Kidney glomerular epithelial cell (primary cell): ENCODE measurements around the gene CIRBP.

Experiments used
- DNase-seq: peaks from one replicate; lab custom pipeline; 2025; lab: John Stamatoyannopoulos, UW

The CIRBP gene

DNA sequence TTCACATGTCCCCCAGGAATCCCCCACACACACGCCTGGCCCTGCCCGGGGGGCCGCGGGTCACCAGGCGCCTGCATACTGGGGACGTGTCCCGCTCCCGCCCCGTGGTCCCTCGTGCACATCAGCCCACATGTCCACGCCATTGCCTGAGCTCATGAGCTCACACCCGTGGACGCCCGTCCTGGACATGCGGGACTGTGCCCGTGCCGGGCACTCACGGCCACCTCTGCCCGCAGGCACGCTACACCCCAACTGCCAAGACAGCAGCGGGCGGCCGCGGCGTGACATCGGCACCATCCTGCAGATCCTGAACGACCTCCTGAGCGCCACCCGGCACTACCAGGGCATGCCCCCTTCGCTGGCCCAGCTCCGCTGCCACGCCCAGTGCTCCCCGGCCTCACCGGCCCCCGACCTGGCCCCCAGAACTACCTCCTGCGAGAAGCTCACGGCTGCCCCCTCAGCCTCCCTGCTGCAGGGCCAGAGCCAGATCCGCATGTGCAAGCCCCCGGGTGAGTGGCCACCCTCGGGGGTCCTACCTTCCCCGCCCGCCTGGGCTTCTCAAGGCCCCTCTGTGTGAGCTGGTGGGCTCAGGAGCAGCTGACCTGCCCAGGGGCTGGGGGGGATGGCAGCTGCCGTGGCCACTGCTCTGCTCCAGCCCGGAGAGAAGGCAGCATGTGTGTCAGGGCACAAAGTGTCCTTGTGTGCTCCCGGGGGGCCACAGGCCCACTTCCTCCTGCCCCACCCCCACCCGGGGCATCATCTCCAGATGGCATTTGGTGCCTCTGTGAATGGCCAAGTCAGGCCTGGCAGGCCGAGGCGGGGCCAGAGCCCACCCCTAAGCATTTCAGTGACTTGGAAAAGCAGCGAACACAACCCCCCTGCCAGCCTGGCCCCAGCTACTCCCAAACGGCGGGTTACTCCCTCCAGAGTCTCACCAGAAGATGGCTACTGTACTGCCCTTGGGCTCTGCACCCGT lies 13.7 kb upstream of the CIRBP start:
- DNase-seq, result no peak

- no peak for DNase-seq
Observed at GRCh38 chr19:1256646-1257474, 12.3 kb upstream of the CIRBP start.

- DNase-seq, result no peak
Observed at GRCh38 chr19:1257475-1258162, 11.5 kb upstream of the CIRBP start.

GRCh38 chr19:1258163-1258492 lies 11.0 kb upstream of the CIRBP start:
- no peak for DNase-seq

- no peak for DNase-seq
Observed at GRCh38 chr19:1258707-1259205, 10.4 kb upstream of the CIRBP start.

- no peak for DNase-seq
Observed at GRCh38 chr19:1259206-1259875, 9.8 kb upstream of the CIRBP start.

DNA sequence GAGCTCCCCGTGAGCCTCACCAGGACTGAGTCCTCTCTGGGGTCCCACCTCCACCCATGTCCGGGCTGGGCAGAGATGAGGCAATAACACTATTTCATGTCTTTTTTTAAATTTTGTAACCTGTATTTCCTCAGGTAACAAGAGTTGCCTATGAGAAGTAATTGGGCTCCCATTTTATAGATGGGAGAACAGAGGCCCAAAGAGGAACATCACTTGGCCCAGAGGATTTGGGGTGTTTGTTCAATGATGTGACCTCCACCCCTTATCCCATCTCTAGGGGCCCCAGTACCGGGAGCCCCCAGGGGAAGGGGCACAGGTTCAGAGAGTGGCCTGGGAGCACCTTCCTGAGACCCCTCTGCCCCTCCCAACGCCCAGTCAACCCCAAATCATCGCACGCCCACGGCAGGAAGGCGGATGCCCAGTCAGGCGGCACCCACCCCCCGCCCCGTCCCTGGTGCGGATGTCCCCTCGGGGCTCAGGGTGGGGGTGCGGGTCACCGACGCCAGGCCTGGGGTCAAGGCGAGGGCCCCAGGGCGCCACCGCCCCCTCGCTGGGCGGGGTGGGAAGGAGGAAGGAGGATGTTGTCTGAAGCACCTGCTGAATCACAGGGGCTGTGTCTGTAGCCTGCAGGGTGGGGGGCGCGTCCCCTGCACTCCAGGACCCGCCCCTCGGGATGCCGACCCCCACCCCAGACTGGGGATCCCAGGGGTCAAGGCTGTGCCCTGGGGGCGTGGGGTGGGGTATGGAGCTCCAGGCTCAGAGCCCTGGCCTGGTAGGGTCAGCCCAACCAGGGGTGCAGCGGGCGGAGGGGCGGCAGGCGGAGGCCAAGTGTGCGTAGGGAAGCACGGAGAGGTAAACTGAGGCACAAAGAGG lies 9.0 kb upstream of the CIRBP start:
- no peak for DNase-seq

DNA sequence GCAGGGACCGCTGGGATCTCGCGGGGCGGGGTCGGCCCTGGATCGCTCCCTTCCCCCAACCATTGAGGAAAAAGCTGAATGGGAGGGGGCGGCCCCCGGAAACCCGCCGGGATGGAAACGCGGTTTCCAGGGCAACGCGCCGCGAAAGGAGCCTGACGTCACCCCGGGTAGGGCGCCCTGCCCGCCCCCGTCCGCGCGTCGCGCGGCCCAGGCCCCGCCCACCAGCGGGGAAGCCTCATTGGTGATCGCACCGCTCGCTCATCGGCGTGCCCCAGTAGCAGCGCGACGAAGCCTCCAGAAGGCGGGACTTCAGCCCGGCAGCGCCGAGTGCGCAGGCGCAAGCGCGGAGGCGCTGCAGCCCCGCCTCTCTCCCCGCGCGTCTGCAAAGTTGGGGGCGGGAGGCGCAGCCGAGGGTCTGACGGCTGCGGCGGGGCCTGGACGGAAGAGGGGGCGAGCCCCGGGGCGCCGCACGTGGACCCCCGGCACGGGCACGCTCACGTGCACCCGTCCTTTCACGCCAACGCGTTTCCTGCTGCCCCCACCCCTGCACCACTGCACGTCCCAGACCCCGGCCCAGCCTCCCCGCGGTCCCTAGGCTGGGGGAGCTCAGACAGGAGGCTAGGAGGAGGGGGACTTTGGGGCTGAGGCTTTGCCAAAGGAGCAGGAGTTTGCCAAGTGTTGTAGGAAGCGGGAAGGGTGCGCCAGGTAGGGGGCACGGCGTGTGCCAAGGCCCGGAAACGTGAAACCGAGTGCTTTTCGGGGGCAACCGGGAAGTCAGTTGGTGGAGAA lies 8.2 kb upstream of the CIRBP start:
- DNase-seq, result peak; percentile 90

DNA sequence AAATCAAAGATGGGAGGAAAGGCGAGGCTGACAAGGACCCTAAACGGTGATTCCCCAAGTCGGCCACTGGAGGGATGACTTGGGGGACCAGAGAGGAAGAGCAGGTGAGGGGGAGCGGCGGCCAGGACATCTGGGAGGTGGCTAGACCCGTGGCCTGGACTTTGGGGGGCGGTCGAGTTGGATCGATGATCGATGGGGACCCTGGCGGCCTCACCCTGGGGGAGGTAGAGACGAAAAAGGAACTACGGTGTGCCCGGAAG lies 7.7 kb upstream of the CIRBP start:
- peak; percentile 48 for DNase-seq

DNA sequence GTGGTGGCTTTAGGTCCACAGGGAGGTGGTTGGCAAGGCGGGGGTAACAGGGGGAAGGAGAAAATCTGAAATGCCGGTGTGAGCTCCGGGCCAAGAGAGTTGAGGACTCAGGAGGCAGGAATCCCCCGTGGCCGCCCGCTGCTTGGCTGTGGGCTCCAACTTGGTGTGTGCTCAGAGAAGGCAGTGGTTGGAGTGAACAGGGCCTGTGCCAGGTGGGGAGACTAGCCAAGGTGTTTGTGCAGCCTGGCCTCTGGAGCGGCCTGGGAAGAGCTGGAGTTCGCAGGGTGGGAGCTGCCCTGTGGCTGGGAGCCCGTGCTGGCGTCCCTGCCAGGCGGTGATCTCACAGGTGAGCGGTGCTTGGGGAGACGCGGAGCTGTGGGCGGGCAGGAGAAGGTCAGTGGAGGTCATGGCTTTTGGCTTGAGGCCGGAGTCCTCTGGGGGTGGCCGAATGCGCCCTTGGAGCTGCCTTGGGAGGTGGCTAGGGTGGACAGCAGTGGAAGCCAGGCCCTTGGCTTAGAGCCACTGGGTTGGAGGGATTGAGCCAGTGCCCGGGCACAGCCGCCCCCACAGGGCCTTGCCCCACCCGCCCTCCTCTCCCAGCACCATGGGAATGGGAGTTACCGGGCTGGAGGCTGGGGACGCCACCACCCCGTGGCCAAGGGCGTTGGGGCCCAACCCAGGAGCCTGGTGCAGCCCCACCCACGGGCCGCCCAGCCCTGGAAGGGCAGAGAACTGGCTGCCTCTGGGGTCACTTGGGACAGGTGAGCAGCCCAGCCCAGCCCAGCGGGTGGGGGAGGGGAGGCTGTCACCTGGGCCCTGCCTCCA lies 7.1 kb upstream of the CIRBP start:
- DNase-seq, result peak; percentile 67

DNA sequence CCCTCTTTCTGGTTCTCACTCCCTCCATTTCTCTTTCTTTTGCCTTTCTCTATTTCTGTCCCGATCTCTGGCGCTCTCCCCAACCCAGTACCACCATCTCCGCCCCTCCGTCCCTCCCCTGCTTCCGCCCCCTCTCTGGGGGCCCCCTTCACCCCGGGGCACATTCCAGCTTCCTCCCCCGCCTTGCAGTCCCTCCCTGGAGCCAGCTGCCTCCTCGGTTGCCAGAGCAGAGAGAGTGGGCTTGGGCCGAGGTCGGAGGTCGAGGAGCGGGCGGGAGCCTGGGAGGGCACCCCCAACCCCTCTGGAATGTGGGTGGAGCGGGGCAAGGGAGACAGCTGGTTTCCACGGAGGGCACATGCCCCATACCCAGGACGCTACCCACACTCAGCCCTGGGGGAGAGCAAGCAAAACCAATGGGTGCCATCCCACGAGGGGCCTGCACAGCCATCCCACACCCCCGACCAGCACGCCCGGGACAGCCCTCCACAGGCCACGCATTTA lies 6.5 kb upstream of the CIRBP start:
- peak; percentile 53 for DNase-seq

DNA sequence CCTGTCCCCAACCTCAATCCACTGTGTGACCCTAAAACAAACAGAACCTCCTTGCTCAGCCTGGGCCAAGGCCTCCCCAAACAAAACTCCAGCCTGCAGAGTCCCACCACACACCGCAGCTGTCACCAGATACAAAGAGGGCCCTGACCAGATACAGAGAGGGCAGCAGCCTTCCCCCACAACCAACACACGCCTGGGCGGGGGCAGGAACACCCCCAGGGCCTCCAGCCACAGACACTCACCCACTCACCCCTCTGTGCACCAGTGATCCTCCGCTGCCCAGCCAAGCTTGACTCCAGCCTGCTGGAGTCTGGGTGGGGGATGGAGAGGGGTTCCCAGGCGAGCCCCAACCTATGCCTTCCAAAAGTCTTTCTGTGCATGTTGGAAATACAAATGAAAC lies 5.9 kb upstream of the CIRBP start:
- peak; percentile 34 for DNase-seq

GRCh38 chr19:1264801-1265614 lies 4.1 kb upstream of the CIRBP start:
- DNase-seq, result peak; percentile 37

DNA sequence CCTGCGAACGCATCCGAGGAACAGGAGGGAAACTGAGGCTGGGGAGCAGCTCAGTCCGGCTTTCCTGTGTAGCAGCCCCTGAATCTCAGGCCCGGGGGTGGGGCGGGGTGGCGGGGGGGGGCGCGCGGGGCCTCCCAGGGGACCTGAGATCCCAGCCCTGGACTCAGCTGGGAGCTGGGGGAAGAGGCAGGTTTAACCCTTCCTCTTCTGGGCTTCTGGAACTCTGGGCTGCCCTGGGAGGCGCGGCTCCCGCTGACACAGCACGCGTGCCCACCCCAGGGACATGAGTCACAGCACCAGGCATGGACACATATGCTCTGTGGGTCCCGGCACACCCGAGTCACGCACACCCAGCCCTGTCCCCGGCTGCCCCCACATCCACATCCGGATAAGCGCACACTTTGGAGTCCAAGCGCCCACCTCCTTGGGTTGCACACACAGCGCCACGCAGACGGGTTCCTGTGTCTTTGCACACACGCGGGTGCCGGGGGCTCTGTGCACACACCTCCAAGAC lies 3.5 kb upstream of the CIRBP start:
- DNase-seq, result no peak

DNA sequence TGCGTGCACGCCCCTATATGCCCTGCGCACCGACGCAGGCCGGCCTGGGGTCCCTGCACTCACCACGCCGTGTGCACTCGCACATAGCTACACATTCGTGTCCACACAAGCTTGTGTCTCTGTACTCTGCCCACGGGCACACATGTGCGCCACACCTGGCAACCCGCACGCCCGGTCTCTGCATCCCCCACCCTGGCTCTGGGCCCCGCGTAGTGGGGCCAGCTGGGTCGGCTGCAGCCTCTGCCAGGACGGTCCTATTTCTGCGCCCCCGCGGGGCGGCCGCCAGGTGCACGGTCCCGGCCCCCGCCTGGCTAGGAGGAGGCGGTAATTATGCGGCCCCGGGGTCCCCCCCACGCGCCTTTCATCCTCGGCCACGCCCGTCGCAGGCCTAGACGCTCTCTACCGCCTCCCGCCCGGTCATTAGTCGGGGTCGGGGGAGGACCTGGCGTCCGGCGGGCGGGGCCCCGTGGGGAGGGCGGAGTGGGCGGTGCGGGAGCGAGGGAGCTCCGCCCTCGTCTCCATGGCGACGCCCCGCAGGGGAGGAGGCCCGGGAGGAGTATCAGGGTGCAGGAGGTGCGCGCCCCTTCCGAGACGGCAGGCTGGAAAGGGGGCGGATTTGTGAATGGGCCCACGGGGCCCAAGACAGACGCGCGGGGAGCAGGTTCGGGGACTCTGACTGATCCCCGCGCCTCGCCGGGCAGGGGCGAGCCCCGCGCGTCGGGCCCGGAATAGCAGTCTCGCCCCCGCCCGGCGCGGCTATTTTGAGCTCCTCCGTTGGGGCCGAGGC lies 2.8 kb upstream of the CIRBP start:
- peak; percentile 72 for DNase-seq

- no peak for DNase-seq
Observed at GRCh38 chr19:1266916-1267476, 2.1 kb upstream of the CIRBP start.
